Occipital lobe (tissue), 2 donors: Measurements from ENCODE around the gene PES1. TPM values are rescaled to one million over a fixed set of nuclear protein-coding genes. Genes with fewer than 3 reads are reported as not detected.
"Not testable (repeated sequence)": the region's sequence is repeated elsewhere in the genome, so short reads cannot be mapped to it uniquely, and the experiment has no call there.

Experiments used
- DNase-seq: peaks from one replicate; lab custom pipeline; 2025; lab: John Stamatoyannopoulos, UW
- total RNA-seq: library from RNA; depleted of rRNA; stranded (reverse); fragments of >200 nt; gene quantifications from one replicate; pipeline ENCODE4 v1.2.3, GENCODE V29; 2014

Gene PES1
- total RNA-seq, 1 donor from 2014 or later = 41.3 TPM

DNA sequence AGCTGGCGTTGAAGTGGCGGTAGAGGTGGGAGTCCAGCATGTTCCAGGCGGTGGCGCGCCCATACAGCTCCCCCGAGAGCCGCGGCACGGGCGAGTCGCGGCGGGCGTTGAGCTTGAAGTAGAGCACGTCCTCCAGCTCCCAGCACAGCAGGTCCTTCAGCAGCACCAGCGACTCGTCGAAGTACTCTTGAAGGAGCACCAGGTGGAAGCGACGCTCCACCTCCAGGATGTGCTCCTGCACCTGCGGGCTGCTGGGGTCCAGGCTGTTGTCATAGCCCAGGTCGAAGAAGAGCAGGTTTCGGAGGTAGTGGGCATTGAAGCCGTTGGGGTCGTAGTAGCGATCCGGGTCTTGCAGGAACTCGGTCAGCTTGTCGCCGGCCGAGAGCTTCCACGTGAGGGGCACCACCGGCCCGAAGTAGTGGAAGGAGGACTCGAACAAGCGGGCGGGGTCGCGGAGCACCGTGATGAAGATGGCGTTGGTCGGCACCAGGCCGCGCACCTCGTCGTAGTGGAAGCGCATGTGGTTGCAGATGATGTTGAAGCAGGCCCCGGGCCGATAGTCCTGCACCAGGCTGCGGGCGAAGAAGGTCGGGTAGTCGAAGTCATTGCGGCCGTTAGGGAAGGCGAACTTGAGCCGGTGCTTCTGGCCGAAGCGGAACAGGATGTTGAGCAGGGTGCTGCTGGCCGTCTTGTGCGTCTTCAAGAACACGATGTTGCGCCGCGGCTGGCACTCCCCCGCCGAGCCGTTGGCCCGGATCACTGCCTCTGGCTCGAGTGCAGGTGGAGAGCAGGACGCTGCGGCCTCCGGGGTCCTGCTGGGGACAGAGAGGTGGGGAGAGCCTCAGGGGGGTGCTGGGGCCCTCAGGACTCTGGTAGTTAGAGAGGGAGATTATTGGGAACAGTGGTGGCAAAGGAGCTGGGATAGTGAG, 36.2 kb downstream of the PES1 start:
- no peak for DNase-seq

DNA sequence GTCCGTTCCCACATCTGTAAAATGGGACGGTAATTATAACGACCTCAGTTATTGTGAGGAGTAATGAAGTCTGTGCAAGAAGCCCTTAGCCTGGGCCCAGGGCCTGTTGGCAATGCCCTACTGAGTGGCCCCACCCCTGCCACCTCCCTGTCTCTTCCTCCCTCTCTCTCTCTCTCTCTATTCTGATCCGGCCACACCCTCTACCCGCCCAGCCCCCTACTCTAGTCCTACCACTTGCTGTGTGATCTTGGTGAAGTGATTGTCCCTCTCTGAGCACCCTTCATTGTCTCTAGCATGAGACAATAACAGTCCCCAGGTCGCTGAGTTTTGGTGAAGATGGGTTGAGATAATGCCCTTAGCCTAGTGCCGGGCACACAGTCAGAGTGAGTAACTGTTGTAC, 37.7 kb downstream of the PES1 start:
- DNase-seq = no peak

DNA sequence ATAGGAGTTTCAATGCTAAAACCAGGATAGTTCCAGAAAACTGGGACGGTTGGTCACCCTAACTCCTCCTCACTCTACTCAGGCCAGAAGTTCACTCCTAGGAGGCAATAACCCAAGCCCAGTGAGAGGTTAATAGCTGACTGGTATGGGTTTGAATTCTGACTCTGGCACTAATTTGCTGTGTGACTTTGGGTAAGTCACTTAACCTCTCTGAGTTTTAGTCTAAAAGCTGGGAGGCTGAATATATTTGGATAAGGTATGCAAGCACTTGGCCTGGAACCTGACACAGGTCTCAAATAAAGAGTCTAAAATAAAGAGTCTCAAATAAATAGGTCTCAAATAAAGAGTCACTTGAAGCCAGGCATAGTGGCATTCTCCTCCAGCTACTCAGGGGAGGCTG, 39.0 kb downstream of the PES1 start:
- no peak for DNase-seq

DNA sequence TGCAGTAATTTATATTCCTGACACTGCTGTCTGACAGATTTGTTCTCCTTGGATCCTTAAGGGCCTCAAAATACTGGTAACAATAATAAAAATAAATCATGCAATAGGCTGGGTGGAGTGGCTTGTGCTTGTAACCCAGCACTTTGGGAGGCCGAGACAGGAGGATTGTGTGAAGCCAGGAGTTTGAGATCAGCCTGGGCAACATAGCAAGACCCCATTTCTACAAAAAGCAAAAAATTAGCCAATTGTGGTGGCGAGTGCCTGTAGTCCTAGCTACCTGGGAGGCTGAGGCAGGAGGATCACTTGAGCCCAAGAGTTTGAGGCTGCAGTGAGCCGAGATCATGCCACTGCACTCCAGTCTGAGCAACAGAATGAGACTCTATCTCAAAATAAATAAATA, 39.9 kb downstream of the PES1 start:
- not testable (repeated sequence) for DNase-seq

- no peak for DNase-seq
These were observed 44.5 kb downstream of the PES1 start for GRCh38 chr22:30547188-30547587.

DNA sequence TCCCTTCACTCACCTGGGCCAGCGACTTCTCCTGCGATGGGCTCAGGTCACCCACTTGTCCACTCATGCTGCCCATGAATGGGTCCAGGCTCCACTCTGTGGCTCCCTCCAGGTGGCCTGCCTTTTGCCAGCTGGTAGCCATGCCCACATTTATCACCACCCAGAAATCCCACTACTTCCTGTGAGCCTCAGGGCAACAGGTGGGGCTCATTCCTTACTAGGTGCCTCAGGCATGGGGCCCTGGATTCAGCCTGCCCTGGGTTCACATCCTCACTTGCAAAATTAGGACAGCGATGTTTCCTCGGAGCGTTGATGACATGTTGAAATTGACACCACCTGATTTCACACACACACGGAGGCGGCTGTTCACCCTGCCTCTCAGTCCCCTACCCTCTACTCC, 45.1 kb downstream of the PES1 start, which contains the start of gene SEC14L6:
Gene SEC14L6, minus strand, starts transcription at position 126 of the 400 bp plus-strand sequence. Its CDS starts 59 bp downstream, at position 67.
- no peak for DNase-seq

GRCh38 chr22:30542811-30543188, 48.9 kb downstream of the PES1 start:
- DNase-seq = no peak

DNA sequence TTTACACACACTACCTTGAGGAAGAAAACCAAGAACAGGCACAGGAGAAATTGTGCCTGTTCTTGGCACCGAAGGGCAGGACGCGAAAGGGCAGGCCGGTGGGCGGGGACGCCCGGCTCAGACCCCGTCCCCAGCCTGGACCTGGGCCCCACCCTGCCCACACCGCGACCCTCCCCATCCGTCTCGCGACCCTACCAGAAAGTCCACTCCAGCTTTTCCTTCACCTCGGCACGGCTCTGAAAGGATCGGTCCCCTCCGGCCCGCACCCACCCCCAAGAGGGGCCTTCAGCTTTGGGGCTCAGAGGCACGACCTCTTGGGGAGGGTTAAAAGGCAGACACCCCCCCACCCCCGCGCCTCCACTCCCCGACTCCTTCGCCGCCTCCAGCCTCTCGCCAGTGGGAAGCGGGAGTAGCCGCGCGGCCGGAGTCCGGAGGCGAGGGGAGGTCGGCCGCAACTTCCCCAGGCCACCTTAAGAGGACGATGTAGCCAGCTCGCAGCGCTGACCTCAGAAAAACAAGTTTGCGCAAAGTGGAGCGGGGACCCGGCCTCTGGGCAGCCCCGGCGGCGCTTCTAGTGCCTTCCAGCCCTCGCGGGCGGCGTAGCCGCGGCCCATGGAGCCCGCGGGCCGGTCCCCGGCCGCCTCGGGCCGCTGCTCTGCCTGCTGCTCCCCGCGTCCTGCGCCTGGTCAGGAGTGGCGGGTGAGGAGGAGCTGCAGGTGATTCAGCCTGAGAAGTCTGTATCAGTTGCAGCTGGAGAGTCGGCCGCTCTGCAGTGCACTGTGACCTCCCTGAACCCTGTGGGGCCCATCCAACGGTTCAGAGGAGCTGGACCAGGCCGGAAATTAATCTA, 49.5 kb downstream of the PES1 start:
- DNase-seq = no peak

GRCh38 chr22:30541511-30541910, 50.2 kb downstream of the PES1 start:
- DNase-seq = not testable (repeated sequence)

GRCh38 chr22:30539368-30539767, 52.3 kb downstream of the PES1 start:
- DNase-seq = no peak

DNA sequence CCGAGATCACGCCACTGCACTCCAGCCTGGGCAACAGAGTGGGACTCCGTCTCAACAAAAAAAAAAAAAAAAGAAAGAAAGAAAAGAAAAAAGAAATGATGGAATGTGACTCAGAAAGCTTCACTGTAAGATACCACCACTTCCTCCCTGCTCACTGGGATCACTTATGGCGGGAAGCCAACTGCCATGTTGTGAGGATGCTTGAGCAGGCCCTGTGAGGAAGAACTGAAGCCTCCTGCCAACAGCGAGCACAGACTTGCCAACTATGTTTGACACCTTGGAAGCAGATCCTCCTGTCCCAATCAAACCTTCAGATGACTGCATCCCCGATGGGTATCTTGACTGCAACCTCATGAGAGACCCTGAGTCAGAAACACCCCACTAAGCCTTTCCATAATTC, 53.4 kb downstream of the PES1 start:
- DNase-seq = no peak

GRCh38 chr22:30537083-30537731, 54.5 kb downstream of the PES1 start:
- no peak for DNase-seq

DNA sequence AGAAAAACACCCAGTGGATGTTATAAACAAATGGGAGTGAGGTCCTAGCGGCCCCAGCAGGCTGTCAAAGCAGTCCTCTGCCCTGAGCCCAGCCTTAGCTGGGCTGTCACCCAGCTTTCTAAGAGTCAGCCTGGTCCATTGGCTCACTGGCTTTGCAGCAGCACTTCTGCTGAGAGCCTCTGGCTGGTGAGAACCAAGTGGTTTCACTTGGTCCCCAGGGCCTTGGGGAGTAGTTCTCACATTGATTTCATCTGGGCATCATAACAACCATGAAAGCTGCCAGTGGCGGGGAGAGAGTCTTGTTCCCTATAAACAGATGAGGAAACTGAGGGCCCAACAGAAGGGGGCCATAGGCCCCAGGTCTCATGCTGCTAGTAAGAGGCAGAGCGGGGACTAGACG, 56.5 kb downstream of the PES1 start:
- no peak for DNase-seq

- no peak for DNase-seq
These were observed 59.8 kb downstream of the PES1 start for GRCh38 chr22:30531651-30532608.

GRCh38 chr22:30526656-30527055, 65.1 kb downstream of the PES1 start:
- DNase-seq = no peak

Other genes starting within 250 kb of the PES1 start
- gene SF3A1, start 235.0 kb downstream of the PES1 start, total RNA-seq = 16.1 TPM
- 5.6 TPM for gene CCDC157, start 234.9 kb downstream of the PES1 start, total RNA-seq
- gene RNF215, start 204.5 kb downstream of the PES1 start, total RNA-seq = 25.7 TPM
- 9.5 TPM for gene SEC14L2, start 194.9 kb downstream of the PES1 start, total RNA-seq
- gene MTFP1, start 166.1 kb downstream of the PES1 start, total RNA-seq = 2.3 TPM
- not detected for gene SEC14L3, start 119.9 kb downstream of the PES1 start, total RNA-seq
- not detected for gene SEC14L4, start 86.2 kb downstream of the PES1 start, total RNA-seq
- gene SEC14L6, start 45.2 kb downstream of the PES1 start, total RNA-seq = 1.4 TPM
- 0.94 TPM for gene GAL3ST1, start 17.2 kb downstream of the PES1 start, total RNA-seq
- gene TCN2, start 15.3 kb upstream of the PES1 start, total RNA-seq = 8.4 TPM
- 5.5 TPM for gene SLC35E4, start 43.9 kb upstream of the PES1 start, total RNA-seq
- gene DUSP18, start 76.0 kb upstream of the PES1 start, total RNA-seq = 22.9 TPM
- 27.0 TPM for gene OSBP2, start 103.0 kb upstream of the PES1 start, total RNA-seq